PFSK-1 (cell line): ENCODE measurements around the gene PBX3.

Source experiments
- POLR2AphosphoS5 ChIP-seq: IDR thresholded peaks from 2 replicates; pipeline ENCODE4 v1.6.1; 2012; ENCODE audit warnings: low read depth, mild to moderate bottlenecking, control low read depth, low read length, moderate library complexity
- SIN3A ChIP-seq: IDR thresholded peaks from 2 replicates; pipeline ENCODE4 v1.6.1; 2012; ENCODE audit warnings: mild to moderate bottlenecking, low read length, moderate library complexity, borderline replicate concordance; ENCODE audit not compliant: insufficient read depth

DNA sequence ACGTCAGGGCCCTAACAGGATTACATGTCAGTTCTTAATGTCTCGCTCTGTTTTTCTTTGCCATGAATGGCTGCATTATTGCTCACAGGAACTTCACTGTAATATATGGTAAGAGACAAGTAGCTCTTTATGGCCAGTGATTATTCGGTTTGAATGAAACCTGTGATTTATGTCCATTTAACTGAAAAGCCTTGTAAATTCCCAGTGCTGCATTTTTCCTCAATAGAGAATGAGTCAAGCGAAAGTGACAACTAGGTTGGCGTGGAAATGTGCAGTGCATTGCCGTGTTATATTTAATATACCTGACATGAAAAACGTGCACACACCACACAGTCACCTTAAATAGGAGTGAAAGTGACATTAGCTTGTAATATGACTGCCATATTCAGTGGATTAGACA lies 163.1 kb downstream of the PBX3 start:
- no peak for TF ChIP-seq SIN3A
- TF ChIP-seq POLR2AphosphoS5 = no peak
